ENCODE results near the gene LHFPL6.

DNA sequence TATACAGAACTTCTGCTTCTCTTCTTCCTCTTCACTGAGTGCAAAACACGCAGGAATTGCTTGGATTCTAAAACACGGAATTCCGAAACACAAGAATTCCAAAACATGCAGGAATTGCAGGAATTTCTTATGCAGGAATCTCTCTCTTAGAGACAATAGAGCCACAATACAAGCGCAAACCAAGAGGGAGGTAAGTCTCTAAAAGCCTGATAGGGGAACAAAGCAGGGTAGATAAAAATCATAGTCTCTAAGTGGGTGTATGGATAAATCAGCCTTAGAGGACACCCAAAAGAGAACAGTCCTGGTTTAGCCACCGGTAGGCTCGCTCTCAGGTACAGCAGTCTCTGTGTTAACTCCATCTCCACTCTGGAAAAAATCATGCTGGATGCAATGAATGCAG lies 112.9 kb downstream of the LHFPL6 start:
- TF ChIP-seq POLR2AphosphoS5 (IDR thresholded peaks at IDR 0.05; ENCODE audit: low read depth, low read length), result no peak
- TF ChIP-seq, protein P1, sequence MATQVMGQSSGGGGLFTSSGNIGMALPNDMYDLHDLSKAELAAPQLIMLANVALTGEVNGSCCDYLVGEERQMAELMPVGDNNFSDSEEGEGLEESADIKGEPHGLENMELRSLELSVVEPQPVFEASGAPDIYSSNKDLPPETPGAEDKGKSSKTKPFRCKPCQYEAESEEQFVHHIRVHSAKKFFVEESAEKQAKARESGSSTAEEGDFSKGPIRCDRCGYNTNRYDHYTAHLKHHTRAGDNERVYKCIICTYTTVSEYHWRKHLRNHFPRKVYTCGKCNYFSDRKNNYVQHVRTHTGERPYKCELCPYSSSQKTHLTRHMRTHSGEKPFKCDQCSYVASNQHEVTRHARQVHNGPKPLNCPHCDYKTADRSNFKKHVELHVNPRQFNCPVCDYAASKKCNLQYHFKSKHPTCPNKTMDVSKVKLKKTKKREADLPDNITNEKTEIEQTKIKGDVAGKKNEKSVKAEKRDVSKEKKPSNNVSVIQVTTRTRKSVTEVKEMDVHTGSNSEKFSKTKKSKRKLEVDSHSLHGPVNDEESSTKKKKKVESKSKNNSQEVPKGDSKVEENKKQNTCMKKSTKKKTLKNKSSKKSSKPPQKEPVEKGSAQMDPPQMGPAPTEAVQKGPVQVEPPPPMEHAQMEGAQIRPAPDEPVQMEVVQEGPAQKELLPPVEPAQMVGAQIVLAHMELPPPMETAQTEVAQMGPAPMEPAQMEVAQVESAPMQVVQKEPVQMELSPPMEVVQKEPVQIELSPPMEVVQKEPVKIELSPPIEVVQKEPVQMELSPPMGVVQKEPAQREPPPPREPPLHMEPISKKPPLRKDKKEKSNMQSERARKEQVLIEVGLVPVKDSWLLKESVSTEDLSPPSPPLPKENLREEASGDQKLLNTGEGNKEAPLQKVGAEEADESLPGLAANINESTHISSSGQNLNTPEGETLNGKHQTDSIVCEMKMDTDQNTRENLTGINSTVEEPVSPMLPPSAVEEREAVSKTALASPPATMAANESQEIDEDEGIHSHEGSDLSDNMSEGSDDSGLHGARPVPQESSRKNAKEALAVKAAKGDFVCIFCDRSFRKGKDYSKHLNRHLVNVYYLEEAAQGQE (IDR thresholded peaks at IDR 0.05; ENCODE audit: insufficient read depth in 1 of 2, low read depth in 2 of 2, low read length in 2 of 2), result no peak
- no peak for TF ChIP-seq FOXP2 (optimal IDR thresholded peaks at IDR 0.05; ENCODE audit: borderline replicate concordance, extremely low read depth, extremely low read length, insufficient read depth)
